ELF-1 (cell line): ENCODE data around the gene ZNF341.

Experiments
- DNase-seq: peaks from one replicate; pipeline ENCODE4 v3.0.0-alpha.2; 2016; ENCODE audit warnings: low read depth, low spot score

ZNF341 gene

DNA sequence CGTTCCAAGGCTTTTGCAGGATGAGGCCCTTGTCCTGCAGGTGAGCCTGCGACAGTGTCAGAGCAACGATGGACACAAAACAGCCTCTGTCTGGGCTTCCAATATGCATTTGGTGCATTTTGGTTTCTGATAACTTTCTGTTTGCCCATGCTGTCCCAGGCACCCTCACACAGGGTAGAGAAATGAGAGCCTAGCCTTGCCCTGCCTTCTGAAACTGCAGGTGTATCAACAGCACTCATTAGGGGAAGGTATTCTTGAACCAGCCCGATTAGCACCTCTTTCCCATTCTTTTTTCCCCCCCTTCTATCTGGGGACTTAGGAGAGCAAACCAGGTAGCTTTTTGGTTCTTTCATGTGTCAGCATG, 109.6 kb downstream of the ZNF341 start:
- DNase-seq = no peak
